Adipocyte (in vitro differentiated cells): ENCODE results near the gene PEX14.

ENCODE experiments used
- DNase-seq: peaks from one replicate; pipeline ENCODE4 v3.0.0-alpha.2; 2015; ENCODE audit warnings: low read depth
- H3K27me3 ChIP-seq: replicated peaks from 2 replicates; pipeline ENCODE4 v1.7.0; 2013; ENCODE audit warnings: mild to moderate bottlenecking, low read length, moderate library complexity; ENCODE audit not compliant: control insufficient read depth, insufficient read depth
- H3K36me3 ChIP-seq: 2 replicates; pipeline ENCODE4 v1.7.0; 2013; ENCODE audit warnings: low read length, mild to moderate bottlenecking, moderate library complexity; ENCODE audit not compliant: control insufficient read depth, insufficient read depth, severe bottlenecking
- H3K4me1 ChIP-seq: 2 replicates; pipeline ENCODE4 v1.7.0; 2013; ENCODE audit warnings: mild to moderate bottlenecking, low read length, moderate library complexity; ENCODE audit not compliant: control insufficient read depth, insufficient read depth
- H3K4me3 ChIP-seq: 2 replicates; pipeline ENCODE4 v1.7.0; 2013; ENCODE audit warnings: mild to moderate bottlenecking, low read length, moderate library complexity
- H3K9ac ChIP-seq: 2 replicates; pipeline ENCODE4 v1.7.0; 2013; ENCODE audit warnings: mild to moderate bottlenecking, low read length, moderate library complexity
- H3K9me3 ChIP-seq: 2 replicates; pipeline ENCODE4 v1.7.0; 2013; ENCODE audit warnings: mild to moderate bottlenecking, low read length, moderate library complexity; ENCODE audit not compliant: control insufficient read depth

PEX14 gene

DNA sequence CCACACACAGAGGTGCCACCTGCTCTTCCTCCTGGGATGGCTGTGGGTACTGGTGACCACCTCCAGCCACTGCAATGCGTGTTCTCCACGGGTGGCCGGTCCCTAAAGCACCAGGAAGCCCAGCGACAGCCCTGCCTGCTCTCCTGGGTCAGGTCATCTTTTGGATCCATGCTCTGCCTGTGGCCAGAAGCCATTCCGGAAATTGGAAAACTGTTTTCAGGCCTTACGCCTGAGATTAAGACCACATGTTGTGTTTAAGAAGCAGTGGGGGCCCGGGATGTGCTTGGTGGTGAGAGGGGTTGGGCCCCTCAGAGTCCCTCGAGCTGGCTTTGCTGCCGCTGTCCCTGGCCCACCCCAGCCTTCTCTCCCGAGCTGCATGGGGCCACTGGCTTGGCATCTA, 150.8 kb downstream of the PEX14 start:
- Histone ChIP-seq H3K9me3 (no peaks in the 10 kb centered on the region), H3K4me1 (peaks cover 8% of the 10 kb centered on the region), H3K9ac (no peak overlapping the region), H3K27me3 (no peaks in the 10 kb centered on the region), H3K36me3 (peaks cover 41% of the 10 kb centered on the region), H3K4me3 (no peak overlapping the region)
- DNase-seq: no peak

DNA sequence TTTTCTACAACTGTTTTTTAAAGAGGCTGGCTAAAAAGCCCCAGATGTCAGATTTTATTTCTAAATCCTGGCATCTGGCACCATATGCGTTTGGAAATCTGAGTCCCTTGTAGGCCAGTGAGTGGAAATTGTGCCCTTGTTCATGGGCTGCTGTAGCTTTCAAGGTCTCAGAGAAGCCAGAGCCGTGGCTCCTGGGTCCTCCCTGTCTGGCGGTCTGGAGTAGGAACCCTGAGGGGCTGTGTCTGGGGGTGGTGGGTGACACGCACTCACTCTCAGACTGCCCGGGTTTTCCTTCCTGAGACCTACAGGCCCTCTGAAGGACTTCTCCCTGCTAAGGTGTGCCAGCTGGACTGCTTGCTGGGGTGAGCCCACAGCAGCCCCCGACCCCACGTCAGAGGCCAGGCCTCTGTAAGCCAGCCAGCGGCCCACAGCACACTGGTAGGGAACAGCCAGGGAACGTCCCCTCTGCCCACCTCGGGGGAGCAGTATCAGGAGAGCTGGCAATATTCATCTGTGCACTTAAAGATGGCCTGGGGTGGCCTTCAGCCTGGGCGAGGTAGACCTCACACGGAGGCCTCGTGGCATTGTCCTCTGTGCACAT, 151.5 kb downstream of the PEX14 start:
- no peak overlapping the region for H3K4me3 ChIP-seq
- no peaks in the 10 kb centered on the region for H3K9me3 ChIP-seq
- no peak overlapping the region for H3K9ac ChIP-seq
- peak; percentile 25 for DNase-seq
- peaks cover 8% of the 10 kb centered on the region for H3K4me1 ChIP-seq
- H3K36me3 ChIP-seq: peaks cover 41% of the 10 kb centered on the region
- H3K27me3 ChIP-seq: no peaks in the 10 kb centered on the region

- Histone ChIP-seq H3K27me3 (no peaks in the 10 kb centered on the region), H3K9me3 (no peaks in the 10 kb centered on the region), H3K9ac (no peak overlapping the region), H3K36me3 (peaks cover 38% of the 10 kb centered on the region), H3K4me1 (peaks cover 8% of the 10 kb centered on the region), H3K4me3 (no peak overlapping the region)
- no peak for DNase-seq
Observed at GRCh38 chr1:10626791-10627410, 152.2 kb downstream of the PEX14 start.

- no peaks in the 10 kb centered on the region for H3K27me3 ChIP-seq
- peaks cover 8% of the 10 kb centered on the region for H3K4me1 ChIP-seq
- H3K4me3 ChIP-seq: no peak overlapping the region
- no peaks in the 10 kb centered on the region for H3K9me3 ChIP-seq
- H3K36me3 ChIP-seq: peaks cover 21% of the 10 kb centered on the region
- DNase-seq: no peak
- H3K9ac ChIP-seq: no peak overlapping the region
Observed at GRCh38 chr1:10628685-10629084, 153.9 kb downstream of the PEX14 start.

GRCh38 chr1:10629091-10629815, 154.5 kb downstream of the PEX14 start:
- H3K9ac ChIP-seq: no peak overlapping the region
- H3K27me3 ChIP-seq: no peaks in the 10 kb centered on the region
- H3K9me3 ChIP-seq: no peaks in the 10 kb centered on the region
- H3K4me1 ChIP-seq: peaks cover 8% of the 10 kb centered on the region
- DNase-seq: no peak
- H3K4me3 ChIP-seq: no peak overlapping the region
- peaks cover 17% of the 10 kb centered on the region for H3K36me3 ChIP-seq

DNA sequence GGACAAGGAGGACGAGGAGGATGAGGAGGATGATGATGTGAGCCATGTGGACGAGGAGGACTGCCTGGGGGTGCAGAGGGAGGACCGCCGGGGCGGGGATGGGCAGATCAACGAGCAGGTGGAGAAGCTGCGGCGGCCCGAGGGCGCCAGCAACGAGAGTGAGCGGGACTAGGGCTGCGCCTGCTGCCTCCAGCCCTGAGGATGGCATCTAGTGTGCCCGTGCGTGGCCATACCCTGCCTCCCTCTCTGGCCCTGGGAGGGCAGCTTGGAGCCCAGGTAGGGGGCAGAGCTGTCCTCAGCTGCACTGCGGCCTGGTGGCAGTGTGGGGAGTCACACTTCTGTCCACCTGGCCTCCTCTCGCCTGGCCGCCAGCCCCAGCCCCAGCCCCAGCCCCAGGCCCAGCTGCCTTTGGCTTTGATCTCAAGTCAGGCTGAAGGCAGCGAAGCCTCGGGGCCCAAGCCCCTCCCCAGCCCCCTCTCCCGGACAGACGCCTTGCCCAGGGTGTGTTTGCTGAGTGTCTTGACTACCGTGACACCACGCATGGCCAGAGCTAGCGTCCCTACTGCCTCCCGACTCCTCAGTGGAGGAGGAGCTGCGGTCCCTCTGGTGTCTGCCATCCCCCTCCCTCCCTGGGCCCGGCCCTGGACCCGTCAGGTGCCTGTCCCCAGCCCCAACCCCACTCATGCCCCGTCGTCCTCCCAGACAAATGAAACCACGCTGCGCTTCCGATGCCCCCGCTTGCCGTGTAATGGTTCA, 155.2 kb downstream of the PEX14 start:
- DNase-seq: no peak

DNA sequence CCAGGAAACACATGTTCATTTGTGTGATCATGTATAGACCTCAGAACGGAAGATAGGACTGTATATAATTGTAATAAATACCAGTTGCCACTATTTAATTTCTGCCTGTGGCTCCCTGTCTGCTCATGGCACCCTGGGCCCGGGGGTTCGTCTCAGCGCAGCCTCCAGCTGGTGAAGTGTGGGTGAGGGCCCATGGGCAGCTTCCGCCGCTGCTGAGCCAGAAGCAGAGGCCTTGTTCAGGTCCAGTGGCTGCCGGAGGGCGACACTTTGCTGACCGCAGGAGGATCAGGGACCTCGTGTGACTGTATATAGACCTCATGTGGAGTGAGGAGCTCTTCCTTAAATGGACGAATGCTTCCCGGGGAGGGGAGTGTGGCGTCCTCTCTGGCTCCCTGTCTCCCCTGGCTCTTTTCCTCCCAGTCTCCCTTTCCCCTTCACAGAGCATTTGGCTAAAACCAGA, 155.9 kb downstream of the PEX14 start:
- Histone ChIP-seq H3K27me3 (no peaks in the 10 kb centered on the region), H3K9ac (no peak overlapping the region), H3K36me3 (peaks cover 11% of the 10 kb centered on the region), H3K4me3 (no peak overlapping the region), H3K4me1 (peaks cover 19% of the 10 kb centered on the region), H3K9me3 (no peaks in the 10 kb centered on the region)
- no peak for DNase-seq

More for the DNA sequence above, 155.2 kb downstream of the PEX14 start:
- no peak overlapping the region for H3K4me3 ChIP-seq
- H3K4me1 ChIP-seq: peaks cover 13% of the 10 kb centered on the region
- peaks cover 11% of the 10 kb centered on the region for H3K36me3 ChIP-seq
- no peaks in the 10 kb centered on the region for H3K9me3 ChIP-seq
- H3K9ac ChIP-seq: no peak overlapping the region
- no peaks in the 10 kb centered on the region for H3K27me3 ChIP-seq

DNA sequence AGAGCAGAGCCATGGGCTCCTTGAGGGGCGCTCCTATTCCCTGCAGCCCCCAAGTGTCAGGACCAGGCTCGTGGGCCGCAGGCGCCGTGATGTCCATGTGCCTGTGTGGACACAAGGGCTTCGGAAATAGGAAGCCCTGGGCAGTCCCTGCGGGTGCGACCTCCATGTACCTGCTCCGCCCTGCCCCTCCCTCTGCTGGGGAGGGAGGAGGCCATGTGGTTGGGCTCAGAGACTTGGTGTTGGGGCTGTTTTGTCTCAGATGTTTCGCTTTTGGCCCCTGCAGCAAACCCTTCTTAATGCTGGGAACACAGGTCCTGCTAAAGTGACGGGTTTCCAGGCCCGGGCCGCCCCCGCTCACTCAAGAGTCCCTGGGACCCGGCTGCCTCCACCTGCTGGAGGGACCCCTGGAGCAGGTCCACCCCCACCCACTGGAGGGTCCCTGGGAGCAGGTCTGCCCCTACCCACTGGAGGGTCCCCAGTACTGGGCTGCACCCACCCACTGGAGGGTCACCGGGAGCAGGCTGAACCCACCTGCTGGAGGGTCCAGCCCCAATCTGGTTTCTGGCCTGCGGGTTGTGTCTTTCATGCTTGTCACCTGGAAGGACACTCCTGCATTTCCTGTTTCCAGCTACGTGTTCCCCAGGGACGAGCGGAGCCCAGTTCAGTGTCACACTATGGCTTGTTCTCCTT, 156.5 kb downstream of the PEX14 start:
- Histone ChIP-seq H3K4me3 (no peak overlapping the region), H3K36me3 (peaks cover 11% of the 10 kb centered on the region), H3K9ac (no peak overlapping the region), H3K4me1 (peaks cover 13% of the 10 kb centered on the region), H3K27me3 (no peaks in the 10 kb centered on the region), H3K9me3 (no peaks in the 10 kb centered on the region)
- no peak for DNase-seq

DNA sequence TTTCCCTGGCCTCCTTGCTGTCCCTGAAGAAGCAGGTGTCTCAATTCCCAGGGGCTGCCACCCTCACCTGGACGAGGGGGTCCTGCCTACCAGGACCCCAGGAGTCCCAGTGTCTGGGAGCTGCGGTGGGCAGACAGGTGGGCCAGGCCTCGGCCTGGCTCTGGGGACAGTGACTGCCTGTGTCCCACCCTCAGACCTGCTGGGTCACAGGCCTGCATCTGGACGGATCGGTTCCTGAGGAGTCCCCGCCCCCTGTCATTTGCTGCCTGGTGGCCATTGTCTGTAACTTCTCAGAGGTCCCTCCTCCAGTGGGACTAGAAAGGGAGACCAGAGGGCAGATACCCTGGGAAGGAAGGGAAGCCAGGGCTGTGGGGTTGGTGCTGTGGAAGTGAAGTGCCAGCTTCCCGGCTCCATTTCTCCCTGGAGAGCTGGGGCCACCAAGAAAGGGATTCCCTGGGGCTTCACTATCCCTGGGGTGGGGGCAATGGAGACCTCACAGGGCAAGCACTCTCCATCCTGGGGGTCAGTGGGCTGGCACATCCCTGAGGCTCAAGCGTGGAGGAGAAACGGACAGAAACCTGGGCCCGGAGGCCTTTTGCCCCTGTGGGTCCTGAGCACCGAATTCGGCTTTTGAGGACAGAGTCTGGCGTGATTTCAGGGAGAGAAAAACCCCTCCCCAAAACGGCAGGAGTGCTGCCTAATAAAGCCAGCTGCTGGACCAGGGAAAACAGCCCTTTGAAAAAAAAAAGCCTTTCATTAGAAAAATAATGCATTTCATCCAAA, 157.3 kb downstream of the PEX14 start:
- no peak for DNase-seq
- Histone ChIP-seq H3K4me3 (no peak overlapping the region), H3K9me3 (no peaks in the 10 kb centered on the region), H3K4me1 (peaks cover 12% of the 10 kb centered on the region), H3K36me3 (peaks cover 6% of the 10 kb centered on the region), H3K27me3 (no peaks in the 10 kb centered on the region), H3K9ac (no peak overlapping the region)

DNA sequence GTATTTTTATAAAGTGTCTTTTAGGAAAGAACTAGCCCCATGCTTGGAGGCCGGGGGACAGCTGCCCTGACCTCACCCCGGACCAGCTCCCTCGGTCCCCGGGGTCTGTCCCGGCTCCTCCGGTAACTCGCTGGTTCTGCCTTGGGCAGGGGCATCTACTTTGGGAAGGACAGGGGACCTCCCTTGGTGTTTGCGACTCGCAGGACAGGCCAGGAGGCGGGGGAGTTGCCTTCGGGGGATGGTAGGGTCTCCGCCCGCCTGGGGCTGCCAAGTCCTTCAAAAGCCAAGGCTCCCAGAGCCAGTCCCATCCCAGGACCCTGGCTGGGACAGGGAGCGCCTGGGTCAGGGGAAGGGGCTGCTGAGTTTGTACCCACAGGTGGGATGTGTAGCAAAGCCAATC, 157.9 kb downstream of the PEX14 start:
- no peak overlapping the region for H3K9ac ChIP-seq
- no peak overlapping the region for H3K4me3 ChIP-seq

More for the DNA sequence above, 157.9 kb downstream of the PEX14 start:
- no peaks in the 10 kb centered on the region for H3K27me3 ChIP-seq
- H3K36me3 ChIP-seq: peaks cover 5% of the 10 kb centered on the region
- H3K9me3 ChIP-seq: no peaks in the 10 kb centered on the region
- peaks cover 12% of the 10 kb centered on the region for H3K4me1 ChIP-seq
- no peak for DNase-seq
